Stimulated activated CD4-positive, alpha-beta T cell treated with anti-CD3 and anti-CD28 coated beads, TNF-alpha, amount 100 ng/mL, for 48 hours (primary cell): Measurements from ENCODE around the gene MPG.

Experiments
- DNase-seq, 3 donors: peaks; one replicate each; pipeline ENCODE4 v3.0.0-alpha.2; 2020; ENCODE audit warnings: low read depth in 3 of 3

Gene MPG

DNA sequence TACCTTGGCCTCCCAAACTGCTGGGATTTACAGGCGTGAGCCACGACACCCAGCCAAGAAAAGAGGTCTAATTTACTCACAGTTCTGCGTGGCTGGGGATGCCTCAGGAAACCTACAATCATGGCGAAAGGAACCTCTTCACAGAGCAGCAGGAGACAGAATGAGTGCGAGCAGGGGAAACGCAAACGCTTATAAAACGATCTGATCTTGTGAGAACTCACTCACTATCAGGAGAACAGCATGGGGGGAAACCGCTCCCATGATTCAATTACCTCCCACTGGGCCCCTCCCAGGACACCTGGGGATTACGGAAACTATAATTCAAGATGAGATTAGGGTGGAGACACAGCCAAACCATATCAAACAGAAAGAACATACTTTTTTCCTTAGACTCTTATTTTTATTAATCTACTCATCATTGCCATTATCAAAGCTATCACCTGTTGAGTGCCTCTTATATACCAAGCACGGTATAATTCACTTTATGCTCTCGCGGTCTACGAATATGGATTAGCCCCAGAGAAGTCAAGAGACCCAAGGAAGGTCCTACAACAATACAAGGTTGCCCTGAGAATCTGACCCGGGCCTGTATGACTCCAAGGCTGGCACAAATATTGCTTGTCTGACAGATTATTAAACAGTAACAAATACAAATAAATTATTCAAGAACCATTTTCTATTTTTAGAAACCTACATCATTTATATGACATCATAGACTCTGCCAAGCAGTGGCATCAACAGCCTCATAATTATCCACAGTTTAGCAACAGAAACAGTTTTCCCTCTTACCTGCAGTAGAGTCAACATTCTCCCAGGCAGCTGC, 27.0 kb upstream of the MPG start:
- DNase-seq: no peak

- peak; percentile 94 to 98 (median 96) for DNase-seq
Observed at GRCh38 chr16:53346-54236, 24.4 kb upstream of the MPG start, which contains the start of the genes POLR3K and SNRNP25. POLR3K (minus strand) TSS chr16:53608; CDS start chr16:53586, 22 bp downstream. SNRNP25 (plus strand) TSS chr16:53828; CDS start chr16:54017, 189 bp downstream.

DNA sequence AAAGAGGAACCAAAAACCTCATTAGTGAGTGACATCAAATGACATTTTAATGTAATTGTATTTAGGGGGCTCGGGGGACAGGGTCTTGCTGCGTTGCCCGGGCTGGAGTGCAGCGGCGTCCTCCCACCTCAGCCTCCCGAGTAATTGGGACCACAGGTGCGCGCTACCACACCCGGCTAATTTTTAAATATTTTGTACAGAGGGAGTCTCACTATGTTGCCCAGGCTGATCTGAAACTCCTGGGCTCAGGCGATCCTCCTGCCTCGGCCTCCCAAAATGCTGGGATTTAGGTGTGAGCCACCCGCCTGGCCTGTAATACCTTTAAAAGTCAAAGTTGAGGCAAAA, 23.8 kb upstream of the MPG start:
- no peak for DNase-seq

DNA sequence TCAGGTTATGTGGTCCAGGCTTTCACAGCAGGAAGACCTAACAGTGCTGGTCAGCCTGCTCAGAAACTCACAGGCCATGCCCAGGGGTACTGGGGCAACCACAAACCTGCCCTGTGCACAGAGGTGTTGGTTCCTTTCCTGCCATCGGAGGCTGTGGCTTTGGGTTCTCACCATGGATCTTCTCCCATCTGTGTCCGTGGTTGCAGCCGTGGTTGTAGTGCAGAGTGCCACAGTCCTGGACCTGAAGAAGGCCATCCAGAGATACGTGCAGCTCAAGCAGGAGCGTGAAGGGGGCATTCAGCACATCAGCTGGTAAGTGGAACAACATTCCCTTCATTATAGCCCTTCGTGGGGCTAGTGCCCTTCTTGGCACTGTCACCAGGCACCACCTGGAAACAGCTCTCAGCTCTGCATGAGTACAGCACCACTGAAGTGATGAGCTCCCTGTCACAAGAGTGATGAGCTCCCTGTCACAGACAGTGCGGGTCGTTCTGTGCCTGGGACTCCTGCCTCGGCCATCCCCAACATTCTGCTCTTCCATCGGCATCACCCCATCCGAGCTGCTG, 22.4 kb upstream of the MPG start:
- DNase-seq: no peak

GRCh38 chr16:56231-56927, 21.6 kb upstream of the MPG start:
- no peak for DNase-seq

GRCh38 chr16:57711-58110, 20.3 kb upstream of the MPG start:
- DNase-seq: no peak

DNA sequence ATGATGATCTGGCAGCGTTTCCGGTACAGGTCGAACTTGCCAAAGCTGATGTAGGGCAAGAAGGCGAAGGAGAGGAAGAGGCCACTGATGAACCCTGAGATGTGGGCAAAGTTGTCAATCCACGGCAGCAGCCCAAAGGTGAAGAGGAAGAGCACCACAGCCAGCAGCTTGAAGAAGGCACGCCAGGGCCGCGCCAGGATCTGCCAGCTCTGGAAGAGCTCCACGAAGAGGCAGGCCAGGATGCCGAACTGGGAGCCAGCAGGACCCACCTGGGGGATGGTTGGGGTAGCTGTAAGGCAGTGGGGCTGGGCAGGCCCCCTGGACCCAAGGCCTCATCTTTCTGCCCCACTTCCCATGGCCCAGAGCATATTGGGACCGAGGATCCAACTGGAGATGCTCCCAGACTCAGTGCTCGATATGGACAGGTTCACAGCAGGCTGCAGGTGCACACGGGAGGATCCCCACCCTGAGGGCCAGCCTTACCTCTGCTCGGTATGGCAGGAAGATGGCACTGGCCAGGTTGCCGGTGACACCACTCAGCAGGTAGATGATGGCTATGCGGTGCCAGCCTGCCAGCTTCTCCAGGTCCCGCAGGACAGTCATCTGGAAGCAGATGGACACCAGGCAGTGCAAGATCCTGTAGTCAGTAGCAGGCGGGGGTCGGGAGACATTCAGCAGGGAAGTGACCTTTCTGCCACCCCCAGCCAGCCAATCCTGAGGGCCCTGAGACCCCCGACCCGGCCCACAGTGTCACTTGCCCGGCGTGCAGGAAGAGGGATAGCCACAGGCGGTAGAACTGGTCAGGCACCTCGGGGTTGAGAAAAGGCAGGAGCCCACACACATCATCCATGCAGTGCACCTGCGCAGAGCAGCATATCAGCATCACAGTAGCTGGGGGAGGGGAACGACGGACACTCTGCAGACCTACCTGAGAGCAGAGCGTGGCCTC, 19.3 kb upstream of the MPG start:
- DNase-seq: no peak

DNA sequence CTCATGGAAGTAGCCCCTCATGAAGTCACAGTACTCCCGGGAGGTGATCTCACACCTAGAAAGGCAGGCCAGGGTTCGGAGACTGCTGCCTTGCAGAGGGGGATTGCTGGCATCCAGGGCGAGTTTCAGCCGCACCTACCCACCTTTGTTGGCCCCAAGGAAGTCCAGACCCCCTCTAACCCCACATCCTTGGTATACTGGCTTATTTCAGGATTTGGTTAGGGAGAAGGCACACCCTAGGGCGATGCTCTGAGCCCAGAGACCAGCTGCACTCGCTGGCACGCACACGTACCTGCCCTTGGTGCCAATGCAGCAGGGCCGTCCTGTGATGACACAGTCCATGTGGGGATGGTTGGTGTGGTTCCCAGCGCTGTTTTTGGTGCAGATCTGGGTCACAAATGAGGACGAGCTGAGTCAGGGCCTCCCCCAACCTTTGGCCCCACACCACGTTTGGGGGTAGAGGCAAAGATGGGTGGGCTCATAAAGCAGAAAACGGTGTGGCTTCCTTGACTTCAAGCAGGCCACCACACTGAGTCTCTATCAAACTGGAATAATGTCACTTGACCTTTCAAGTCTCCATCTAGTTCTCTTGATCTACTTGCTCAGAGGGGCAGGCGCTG, 18.5 kb upstream of the MPG start:
- DNase-seq: no peak

GRCh38 chr16:60166-60565, 17.9 kb upstream of the MPG start:
- DNase-seq: no peak

DNA sequence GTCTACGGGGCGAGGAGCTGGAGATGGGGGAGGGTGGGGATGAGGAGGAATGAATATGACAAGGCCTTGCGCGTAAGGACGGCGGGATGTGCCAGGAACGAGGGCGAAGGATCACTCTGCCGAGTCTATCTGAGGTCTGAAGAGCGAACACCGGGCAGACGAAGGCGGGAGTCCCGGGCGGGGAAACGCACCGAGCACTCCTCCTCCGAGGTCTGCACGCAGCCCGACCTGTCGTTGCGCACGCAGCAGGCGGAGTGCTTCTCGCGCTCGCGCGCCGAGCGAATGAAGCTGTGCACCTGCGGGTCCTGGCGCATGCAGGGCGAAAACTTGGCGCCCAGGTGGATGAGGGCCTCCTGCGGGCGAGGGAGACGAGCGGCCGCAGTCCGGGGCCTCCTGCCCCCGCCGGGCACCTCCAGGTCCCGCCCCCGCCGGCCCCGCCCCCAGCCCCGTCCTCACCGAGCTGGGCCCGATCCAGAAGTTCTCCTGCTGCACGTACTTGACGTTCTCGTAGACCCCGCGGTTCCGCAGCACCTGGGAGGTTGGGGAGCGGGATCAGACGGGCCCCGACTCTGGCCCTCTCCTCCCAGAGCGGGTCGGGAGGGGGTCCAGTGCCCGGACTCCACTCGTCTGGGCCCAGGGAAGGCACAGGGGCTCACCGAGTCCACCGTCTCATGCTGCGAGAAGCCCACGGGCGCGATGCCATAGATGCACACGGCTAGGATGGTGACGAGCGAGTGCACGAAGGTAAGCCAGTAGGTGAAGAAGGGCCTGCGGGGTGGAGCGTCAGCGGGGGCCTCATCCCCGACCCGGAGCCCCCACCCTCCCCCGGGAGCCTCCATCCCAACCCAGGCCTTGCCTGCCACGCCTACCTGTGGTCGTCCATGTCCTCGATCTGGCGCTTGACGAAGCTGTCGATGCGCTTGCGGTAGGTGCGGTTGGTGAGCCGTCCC, 16.8 kb upstream of the MPG start:
- DNase-seq: no peak

DNA sequence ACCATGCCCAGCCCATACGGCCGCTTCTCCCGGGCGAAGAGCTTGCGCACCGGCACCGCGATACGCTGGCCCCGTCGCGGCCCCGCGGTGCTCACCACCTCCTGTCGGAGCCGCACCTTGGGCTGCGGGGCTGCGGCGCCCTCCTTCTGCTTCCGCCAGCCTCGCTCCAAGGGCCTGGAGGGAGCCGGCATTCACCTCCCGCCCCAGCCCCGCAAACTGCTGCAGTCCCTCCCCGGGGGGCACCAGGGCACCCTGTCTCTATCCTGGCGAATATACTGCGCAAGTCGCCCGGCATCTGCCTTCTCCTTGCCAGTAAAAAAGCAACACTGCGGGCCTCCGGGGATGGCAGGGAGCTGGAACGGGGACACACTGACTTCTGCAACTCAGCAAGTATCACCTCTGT, 16.1 kb upstream of the MPG start:
- DNase-seq: no peak

- no peak for DNase-seq
Observed at GRCh38 chr16:62283-62967, 15.6 kb upstream of the MPG start.

GRCh38 chr16:62968-63391, 15.0 kb upstream of the MPG start:
- no peak for DNase-seq

- no peak for DNase-seq
Observed at GRCh38 chr16:63466-63865, 14.6 kb upstream of the MPG start.

- DNase-seq: no peak
Observed at GRCh38 chr16:63998-64913, 13.8 kb upstream of the MPG start.

DNA sequence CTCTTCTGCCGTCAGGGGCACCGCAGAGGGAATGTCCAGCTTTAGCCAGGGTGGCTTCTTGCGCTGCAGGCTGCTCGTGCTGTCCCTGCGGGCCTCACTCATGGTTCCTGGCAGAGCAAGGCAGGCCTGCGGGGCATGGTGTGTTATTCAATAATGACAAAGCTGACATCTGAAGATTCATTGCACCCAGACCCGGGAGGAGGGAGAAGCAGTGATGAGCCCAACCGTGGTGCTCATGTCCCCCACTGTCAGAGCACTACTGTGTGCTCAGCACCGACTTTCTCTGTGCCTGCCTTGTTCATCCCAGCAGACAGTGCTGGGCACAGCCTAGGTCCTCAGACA, 13.1 kb upstream of the MPG start:
- DNase-seq: no peak

GRCh38 chr16:65745-66144, 12.3 kb upstream of the MPG start:
- DNase-seq: peak; percentile 79 to 85 (median 80)
